Heart left ventricle (tissue), 16 donors: Measurements from ENCODE around the gene WDR41. TPM values are rescaled to one million over a fixed set of nuclear protein-coding genes. Genes with fewer than 3 reads are reported as not detected.

ENCODE experiments used
- ATAC-seq, 4 donors: fragments of 200-7000 bp; cut with Tn5 transposase; one replicate each; pipeline ENCODE4 v1.9.1; 2020 to 2022; ENCODE audit warnings: moderate library complexity in 4 of 4, mild to moderate bottlenecking in 3 of 4, moderate number of reproducible peaks in 1 of 4
- DNase-seq, 5 donors: peaks; one replicate each; pipeline ENCODE4 v3.0.0-alpha.2; 2020
- H3K27ac ChIP-seq, 12 donors: fragments of 200-600 bp; sonication (generic) in 4 of 12; one replicate each; pipeline versions ENCODE4 v1.5.0 to v1.8.0; 2016 to 2022; ENCODE audit warnings: mild to moderate bottlenecking in 2 of 12
- H3K27me3 ChIP-seq, 9 donors: fragments of 200-600 bp; sonication (generic) in 2 of 9; one replicate each; pipeline versions ENCODE4 v1.5.1 to v1.8.0; 2016 to 2022; ENCODE audit warnings: mild to moderate bottlenecking in 3 of 9
- H3K36me3 ChIP-seq, 9 donors: fragments of 200-600 bp; sonication (generic) in 2 of 9; one replicate each; pipeline versions ENCODE4 v1.5.0 to v1.8.0; 2018 to 2022; ENCODE audit warnings: mild to moderate bottlenecking in 2 of 9
- H3K4me1 ChIP-seq, 12 donors: fragments of 200-600 bp; sonication (generic) in 4 of 12; one replicate each; pipeline versions ENCODE4 v1.5.0 to v1.8.0; 2016 to 2022; ENCODE audit warnings: mild to moderate bottlenecking in 3 of 12
- H3K4me3 ChIP-seq, 12 donors: fragments of 200-600 bp; sonication (generic) in 4 of 12; one replicate each; pipeline versions ENCODE4 v1.5.0 to v1.8.0; 2017 to 2022; ENCODE audit warnings: mild to moderate bottlenecking in 9 of 12, moderate library complexity in 4 of 12
- H3K9me3 ChIP-seq, 12 donors: fragments of 200-600 bp; sonication (generic) in 4 of 12; one replicate each; pipeline versions ENCODE4 v1.5.0 to v1.8.0; 2016 to 2022; ENCODE audit warnings: mild to moderate bottlenecking in 1 of 12
- POLR2A ChIP-seq, 2 donors: fragments of 450-650 bp; IDR thresholded peaks; one replicate each; pipeline ENCODE4 v1.6.1; 2017; ENCODE audit warnings: antibody characterized with exemption in 2 of 2, mild to moderate bottlenecking in 2 of 2, moderate library complexity in 2 of 2
- WGBS, 4 donors: extraction: QIAGEN DNeasy Blood & Tissue Kit in 2 of 4; methylation state at CpG; one replicate each; pipeline versions ENCODE4 v1.1.5 to v1.1.7; 2013 to 2018; 5-methylcytosine and 5-hydroxymethylcytosine counted together
- intact Hi-C, 10 donors: fragments of 100-400 bp; cut with DNase I; formaldehyde crosslinking; loops; one replicate each; pipeline versions ENCODE4 v1.11.1 to v1.14.2; 2022
- polyA plus RNA-seq, 2 donors: library from polyadenylated mRNA; stranded (reverse); fragments of 200-250 nt; gene quantifications; one replicate each; pipeline ENCODE4 v1.2.3, GENCODE V29; 2013
- total RNA-seq, 9 donors: library from RNA; depleted of rRNA in 2 of 9; stranded (reverse); fragments of >200 nt in 2 of 9; fragmentation: NEBNext Ultra II Directional in 3 of 9; extraction: Animal tissue kit (Norgen Biotek cat#: 25700) in 3 of 9; gene quantifications; one replicate each; pipeline versions ENCODE4 v1.1.0 to v1.2.4, GENCODE V29; 2016 to 2023
- TF ChIP-seq, protein P1 (sequence below), 12 donors: fragments of 200-600 bp; sonication (generic) in 4 of 12; IDR thresholded peaks; one replicate each; pipeline versions ENCODE4 v1.5.0 to v1.8.0; 2018 to 2022; ENCODE audit warnings: antibody characterized with exemption in 12 of 12, mild to moderate bottlenecking in 5 of 12
- donor health status: ischemic (EF 13 %, LVEDD 7.1; RV severe dilation, severe dysfunction).
- donor health status: healthy with polysubstance abuse.
- donor health status: DM: no; HTN: yes; CAD: no.
- donor health status: DM: no; HTN: no; CAD: no.
- donor health status: ischemic (EF 25% LVEDD 6.9; RV normal size, moderate dysfunction).
- donor health status: ischemic (EF 25% LVEDD 5.7; RV mildly dilated, moderate dysfunction).
- donor health status: healthy.
- donor health status: DM: yes; HTN: yes; CAD: no.
- donor health status: ischemic (EF 35%, LVEDD 5.7; RV mildly dilated, moderate dysfunction).
- donor health status: nonischemic (EF 11% LVEDD 7.7; RV severe dilation, severe dysfunction).
- donor health status: DM: yes; HTN: yes; CAD: no.
- donor health status: PGD.
- donor health status: ischemic (EF 29% LVEDD 5.4; RV normal size, mild dysfunction).
- donor health status: nonischemic (EF 23%, LVEDD 6.1; RV moderate dilation, normal function).

WDR41 gene
- total and polyA plus RNA-seq, 11 donors, result 7.9 to 50.9 (median 35.0) TPM

DNA sequence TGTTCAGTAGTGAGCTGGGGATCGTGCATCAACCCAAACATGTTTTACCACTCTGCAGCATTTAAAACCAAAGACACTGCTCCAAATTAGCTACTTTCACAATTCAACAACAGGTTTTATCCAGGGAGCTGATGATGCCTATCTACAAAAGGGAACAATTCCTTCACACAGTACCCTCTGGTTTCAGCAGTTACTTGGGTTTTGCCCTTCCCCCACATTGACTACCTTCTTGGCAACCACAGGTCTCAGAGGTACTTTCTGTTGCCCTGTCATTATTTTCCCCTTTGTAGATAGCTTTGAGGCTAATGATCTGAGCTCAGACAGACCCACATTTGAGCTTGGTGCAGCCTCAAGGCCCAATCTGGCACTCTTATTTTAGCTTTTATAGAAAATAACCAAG, 96.1 kb downstream of the WDR41 start:
- intact Hi-C loops, result loop anchor here in 1 of 10 donors (5.0 kb wide), 1 partner anchor 139 kb away; no protein-coding TSS in a partner anchor
- 80 to 91% (median 87%) methylated on average over 1 of the region's 1 CpG for WGBS, 4 donors
- ATAC-seq, result no peak

GRCh38 chr5:77394064-77394715, 97.9 kb downstream of the WDR41 start:
- no peak for TF ChIP-seq POLR2A (IDR thresholded peaks at IDR 0.05)
- TF ChIP-seq, protein P1, sequence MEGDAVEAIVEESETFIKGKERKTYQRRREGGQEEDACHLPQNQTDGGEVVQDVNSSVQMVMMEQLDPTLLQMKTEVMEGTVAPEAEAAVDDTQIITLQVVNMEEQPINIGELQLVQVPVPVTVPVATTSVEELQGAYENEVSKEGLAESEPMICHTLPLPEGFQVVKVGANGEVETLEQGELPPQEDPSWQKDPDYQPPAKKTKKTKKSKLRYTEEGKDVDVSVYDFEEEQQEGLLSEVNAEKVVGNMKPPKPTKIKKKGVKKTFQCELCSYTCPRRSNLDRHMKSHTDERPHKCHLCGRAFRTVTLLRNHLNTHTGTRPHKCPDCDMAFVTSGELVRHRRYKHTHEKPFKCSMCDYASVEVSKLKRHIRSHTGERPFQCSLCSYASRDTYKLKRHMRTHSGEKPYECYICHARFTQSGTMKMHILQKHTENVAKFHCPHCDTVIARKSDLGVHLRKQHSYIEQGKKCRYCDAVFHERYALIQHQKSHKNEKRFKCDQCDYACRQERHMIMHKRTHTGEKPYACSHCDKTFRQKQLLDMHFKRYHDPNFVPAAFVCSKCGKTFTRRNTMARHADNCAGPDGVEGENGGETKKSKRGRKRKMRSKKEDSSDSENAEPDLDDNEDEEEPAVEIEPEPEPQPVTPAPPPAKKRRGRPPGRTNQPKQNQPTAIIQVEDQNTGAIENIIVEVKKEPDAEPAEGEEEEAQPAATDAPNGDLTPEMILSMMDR (IDR thresholded peaks at IDR 0.05), result no peak
- H3K4me3 ChIP-seq, result no peak overlapping the region
- DNase-seq (no peak), ATAC-seq (no peak)
- intact Hi-C loops, result no loop called here
- 61 to 82% (median 76%) methylated on average over 3 of the region's 3 CpGs for WGBS, 4 donors
- H3K36me3 ChIP-seq, result no peaks in the 10 kb centered on the region
- H3K27me3 ChIP-seq, result no peaks in the 10 kb centered on the region
- H3K9me3 ChIP-seq, result no peaks in the 10 kb centered on the region
- peaks cover 0 to 5% (median 0%) of the 10 kb centered on the region in 12 donors for H3K4me1 ChIP-seq
- no peak overlapping the region for H3K27ac ChIP-seq

More for the DNA sequence above, 96.1 kb downstream of the WDR41 start:
- Histone ChIP-seq H3K36me3 (no peaks in the 10 kb centered on the region), H3K9me3 (no peaks in the 10 kb centered on the region), H3K4me3 (no peak overlapping the region), H3K4me1 (no peaks in the 10 kb centered on the region), H3K27me3 (no peaks in the 10 kb centered on the region), H3K27ac (no peak overlapping the region)
- no peak for TF ChIP-seq POLR2A (IDR thresholded peaks at IDR 0.05)
- TF ChIP-seq, protein P1 (IDR thresholded peaks at IDR 0.05), result no peak
- DNase-seq, result no peak

DNA sequence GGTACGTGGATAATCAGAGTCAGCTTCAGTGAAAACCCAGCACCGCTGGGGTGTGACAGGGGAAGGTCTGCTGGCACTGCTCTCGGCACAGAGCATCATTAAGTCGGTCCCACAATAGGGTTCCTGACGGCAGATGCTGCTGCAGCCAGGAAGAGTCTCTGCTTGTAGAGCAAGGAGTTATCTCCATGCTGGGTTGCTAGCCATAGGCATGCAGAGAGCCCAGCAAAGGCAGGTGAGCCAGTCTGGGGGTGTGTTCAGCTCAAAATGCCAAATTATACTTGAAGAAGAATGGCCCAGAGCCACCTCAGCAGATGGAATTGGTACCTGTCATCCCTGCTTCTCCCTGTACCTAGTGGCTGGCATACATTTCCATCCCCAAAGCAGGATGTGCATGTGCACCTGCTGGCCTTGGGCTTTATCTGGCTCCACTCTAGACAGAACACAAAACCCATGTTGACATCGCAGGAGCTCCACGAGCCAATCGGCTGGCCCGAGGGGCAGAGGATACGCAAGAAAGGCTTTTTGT, 100.8 kb downstream of the WDR41 start:
- WGBS, 4 donors, result 87 to 91% (median 90%) methylated on average over 10 of the region's 10 CpGs
- Histone ChIP-seq H3K27ac (no peak overlapping the region), H3K4me1 (peaks cover 0 to 5% (median 0%) of the 10 kb centered on the region in 12 donors), H3K9me3 (no peaks in the 10 kb centered on the region), H3K27me3 (no peaks in the 10 kb centered on the region), H3K36me3 (no peaks in the 10 kb centered on the region), H3K4me3 (no peak overlapping the region)
- DNase-seq (no peak), ATAC-seq (no peak)
- intact Hi-C loops, result no loop called here
- no peak for TF ChIP-seq POLR2A (IDR thresholded peaks at IDR 0.05)
- TF ChIP-seq, protein P1 (IDR thresholded peaks at IDR 0.05), result no peak

DNA sequence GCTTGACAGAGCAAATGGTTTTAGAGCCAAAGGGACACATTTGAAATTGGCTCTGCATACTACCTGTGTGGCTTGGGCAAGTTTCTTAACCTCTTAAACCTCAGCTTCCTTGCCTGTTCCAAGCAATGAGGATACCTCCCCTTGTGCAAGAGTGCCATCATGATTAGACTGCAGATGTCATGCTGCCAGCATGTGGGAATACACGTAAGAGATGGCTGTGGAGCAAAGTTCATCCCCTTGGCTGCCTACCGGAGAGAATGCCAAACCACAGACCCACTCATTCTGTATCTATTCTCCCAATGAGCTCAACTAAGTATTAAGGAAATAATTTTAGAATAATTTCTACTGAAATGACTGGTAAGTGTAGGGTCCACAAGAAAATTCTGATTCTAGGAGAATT, 101.3 kb downstream of the WDR41 start:
- Histone ChIP-seq H3K27me3 (no peaks in the 10 kb centered on the region), H3K36me3 (no peaks in the 10 kb centered on the region), H3K4me1 (peaks cover 0 to 5% (median 0%) of the 10 kb centered on the region in 12 donors), H3K4me3 (no peak overlapping the region), H3K9me3 (no peaks in the 10 kb centered on the region), H3K27ac (no peak overlapping the region)
- no peak for TF ChIP-seq POLR2A (IDR thresholded peaks at IDR 0.05)
- TF ChIP-seq, protein P1 (IDR thresholded peaks at IDR 0.05), result no peak
- 76 to 90% (median 88%) methylated on average over 2 of the region's 2 CpGs for WGBS, 4 donors
- DNase-seq, result no peak
- intact Hi-C loops, result no loop called here
- no peak for ATAC-seq
